Measurements from ENCODE around the gene GAS5.

Gene GAS5

DNA sequence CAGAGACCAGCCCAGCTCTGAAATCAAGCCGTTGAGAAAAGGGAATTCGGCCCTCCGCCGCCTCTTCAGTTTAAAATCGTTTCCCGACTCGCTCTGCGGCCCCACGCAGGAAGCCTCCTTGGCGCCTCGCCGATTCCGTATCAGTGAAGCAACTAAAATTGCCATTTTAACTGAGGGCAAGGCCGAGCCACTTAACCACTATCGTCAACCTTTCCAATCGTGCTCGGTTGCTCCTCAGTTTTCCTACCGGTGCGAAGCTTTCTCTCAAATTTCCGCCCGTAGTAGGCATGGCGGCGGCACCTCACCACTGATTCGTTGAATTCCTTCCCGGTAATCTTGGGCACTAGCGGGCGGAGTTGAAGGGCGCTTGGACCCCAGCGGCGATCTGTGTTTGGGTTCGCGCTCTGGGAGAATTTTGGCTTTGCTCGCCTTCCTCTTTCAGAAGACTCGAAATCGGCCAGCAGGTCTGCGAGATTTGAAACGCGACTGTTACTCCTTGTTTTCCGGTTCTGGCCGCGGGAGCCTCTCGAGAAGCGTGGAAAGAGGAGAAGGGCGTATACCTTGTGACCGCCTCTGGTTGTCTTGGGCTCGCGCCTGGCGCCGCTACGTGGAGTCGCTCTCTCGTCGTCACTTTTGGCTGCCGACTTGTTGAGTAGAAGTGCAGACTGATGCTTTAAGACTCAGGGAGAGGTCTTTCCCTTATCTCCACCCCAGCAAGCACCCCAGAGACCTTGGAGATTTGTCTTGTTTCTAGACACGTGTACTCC lies 43.3 kb downstream of the GAS5 start, which contains the start of the genes CENPL and DARS2:
TSS of gene CENPL (minus strand) at position 569 of the 767 bp plus-strand sequence. CDS start 13,584 bp downstream, outside the sequence.
TSS of gene DARS2 (plus strand) at position 359 of the 767 bp plus-strand sequence. CDS start 557 bp downstream, outside the sequence.
- H3K27ac ChIP-seq = peak within 1 kb of the TSS; percentile 95
- TF ChIP-seq, protein P1, sequence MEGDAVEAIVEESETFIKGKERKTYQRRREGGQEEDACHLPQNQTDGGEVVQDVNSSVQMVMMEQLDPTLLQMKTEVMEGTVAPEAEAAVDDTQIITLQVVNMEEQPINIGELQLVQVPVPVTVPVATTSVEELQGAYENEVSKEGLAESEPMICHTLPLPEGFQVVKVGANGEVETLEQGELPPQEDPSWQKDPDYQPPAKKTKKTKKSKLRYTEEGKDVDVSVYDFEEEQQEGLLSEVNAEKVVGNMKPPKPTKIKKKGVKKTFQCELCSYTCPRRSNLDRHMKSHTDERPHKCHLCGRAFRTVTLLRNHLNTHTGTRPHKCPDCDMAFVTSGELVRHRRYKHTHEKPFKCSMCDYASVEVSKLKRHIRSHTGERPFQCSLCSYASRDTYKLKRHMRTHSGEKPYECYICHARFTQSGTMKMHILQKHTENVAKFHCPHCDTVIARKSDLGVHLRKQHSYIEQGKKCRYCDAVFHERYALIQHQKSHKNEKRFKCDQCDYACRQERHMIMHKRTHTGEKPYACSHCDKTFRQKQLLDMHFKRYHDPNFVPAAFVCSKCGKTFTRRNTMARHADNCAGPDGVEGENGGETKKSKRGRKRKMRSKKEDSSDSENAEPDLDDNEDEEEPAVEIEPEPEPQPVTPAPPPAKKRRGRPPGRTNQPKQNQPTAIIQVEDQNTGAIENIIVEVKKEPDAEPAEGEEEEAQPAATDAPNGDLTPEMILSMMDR (IDR thresholded peaks at IDR 0.05) = no peak
- TF ChIP-seq ZFX (IDR thresholded peaks at IDR 0.05; ENCODE audit: borderline replicate concordance) = no peak

DNA sequence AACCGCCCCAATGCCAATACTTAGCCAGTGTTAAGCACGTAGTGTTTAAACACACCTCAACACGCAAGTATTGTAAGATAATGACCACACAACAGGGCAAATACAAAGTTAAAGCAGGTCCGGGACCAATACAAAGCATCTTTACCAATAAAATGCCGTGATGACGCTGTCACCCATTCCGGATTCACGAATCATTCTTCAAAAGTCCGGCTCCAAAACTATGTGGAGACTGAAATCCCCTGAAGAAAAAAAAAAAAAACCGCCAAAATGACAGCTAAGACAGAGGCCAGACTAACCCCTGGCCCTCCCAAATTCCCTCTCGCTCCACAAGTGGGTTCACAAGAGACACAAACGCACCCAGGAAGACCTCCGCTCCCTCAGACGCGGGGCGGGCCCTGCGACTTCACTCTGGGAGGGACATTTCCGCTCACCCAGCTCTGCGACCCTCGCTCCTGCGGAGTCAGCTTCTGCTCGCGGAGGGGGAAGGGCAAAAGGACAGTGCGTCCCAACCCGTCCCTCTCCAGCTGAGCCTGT lies 43.9 kb downstream of the GAS5 start:
- peak overlapping the region; percentile 95 for H3K27ac ChIP-seq
- TF ChIP-seq, protein P1 (IDR thresholded peaks at IDR 0.05) = no peak
- TF ChIP-seq ZFX (IDR thresholded peaks at IDR 0.05; ENCODE audit: borderline replicate concordance) = no peak

DNA sequence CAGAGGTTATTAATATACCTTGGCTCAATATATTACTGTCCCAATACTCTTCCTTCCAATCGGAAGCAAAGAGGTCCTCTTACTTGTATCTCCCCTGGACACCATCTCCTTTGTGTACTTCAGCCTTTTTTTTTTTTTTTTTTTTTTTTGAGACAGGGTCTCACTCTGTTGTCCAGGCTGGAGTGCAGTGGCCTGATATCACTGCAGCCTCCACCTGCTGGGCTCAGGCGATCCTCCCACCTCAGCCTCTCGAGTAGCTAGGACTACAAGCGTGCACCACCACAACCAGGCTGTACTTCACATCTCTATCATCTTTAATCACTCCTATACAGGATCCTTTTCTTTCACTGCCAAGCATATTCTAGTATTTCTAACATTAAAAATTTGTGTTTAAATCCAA lies 46.1 kb downstream of the GAS5 start:
- TF ChIP-seq, protein P1 (IDR thresholded peaks at IDR 0.05) = no peak
- TF ChIP-seq ZFX (IDR thresholded peaks at IDR 0.05; ENCODE audit: borderline replicate concordance) = no peak
- H3K27ac ChIP-seq = no peak overlapping the region

DNA sequence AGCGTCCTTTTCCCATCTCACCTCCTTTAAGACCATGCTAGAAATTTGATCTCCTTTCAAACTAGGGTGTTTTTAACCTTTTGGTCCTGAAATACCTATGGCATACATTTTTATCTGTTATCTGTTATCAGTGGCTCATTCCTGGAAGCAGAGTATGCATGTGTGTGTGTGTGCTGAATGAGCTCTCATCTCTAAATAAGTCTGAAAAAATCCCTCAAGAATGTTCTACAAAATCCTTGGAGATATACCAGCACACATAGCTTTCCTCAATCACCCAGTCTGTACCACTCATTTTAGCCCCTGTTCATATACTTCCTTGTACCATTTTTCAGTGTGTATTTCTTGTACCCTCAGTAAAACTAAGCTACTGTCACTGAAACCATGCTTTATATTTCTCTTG lies 49.3 kb downstream of the GAS5 start:
- TF ChIP-seq, protein P1 (IDR thresholded peaks at IDR 0.05) = no peak
- no peak for TF ChIP-seq ZFX (IDR thresholded peaks at IDR 0.05; ENCODE audit: borderline replicate concordance)
- H3K27ac ChIP-seq = no peak overlapping the region

All from 22Rv1 (cell line).